Measurements from ENCODE around the gene UBR1. TPM values are rescaled to one million over a fixed set of nuclear protein-coding genes. Genes with fewer than 3 reads are reported as not detected.

The UBR1 gene
- total and polyA plus RNA-seq, 2 experiments from 2014 or later, result 16.2 to 26.0 TPM

GRCh38 chr15:43118829-43119228 is 13.0 kb upstream of the UBR1 start:
- no peak overlapping the region for H3K9ac ChIP-seq
- H3K4me1 ChIP-seq (ENCODE audit: insufficient read depth), result peaks cover 6% of the 10 kb centered on the region
- H3K9me2 ChIP-seq (ENCODE audit: insufficient read depth), result no peaks in the 10 kb centered on the region
- no peaks in the 10 kb centered on the region for H3K27me3 ChIP-seq (replicated peaks; ENCODE audit: insufficient read depth)
- 73 to 86% methylated on average over 2 of the region's 2 CpGs for WGBS, 2 experiments (ENCODE audit: low coverage in 1 of 2, low lambda C conversion rate in 2 of 2, missing lambda C conversion rate in 2 of 2)
- H3K4me2 ChIP-seq (ENCODE audit: unreplicated experiment), result no peak overlapping the region
- in situ Hi-C loops (cut with MboI), result no loop called here
- no peak overlapping the region for H2AFZ ChIP-seq
- H3K4me3 ChIP-seq, result no peak overlapping the region
- no peak for DNase-seq
- no peaks in the 10 kb centered on the region for H3K36me3 ChIP-seq (ENCODE audit: low read depth)
- no peaks in the 10 kb centered on the region for H3K79me2 ChIP-seq (ENCODE audit: insufficient read depth)
- no peak overlapping the region for H3K27ac ChIP-seq
- no peaks in the 10 kb centered on the region for H3K9me3 ChIP-seq (ENCODE audit: low read depth)
- H3F3A ChIP-seq (ENCODE audit: insufficient read depth), result peaks cover 14% of the 10 kb centered on the region; the same call in 1 of the 2 replicates
- H4K20me1 ChIP-seq (ENCODE audit: insufficient read depth), result no peaks in the 10 kb centered on the region
- TF ChIP-seq EZH2 (IDR thresholded peaks at IDR 0.05; ENCODE audit: insufficient read depth, poor library complexity, severe bottlenecking) (no peak), EZH2phosphoT487 (IDR thresholded peaks at IDR 0.05; ENCODE audit: insufficient read depth, low read depth) (no peak)

- Histone ChIP-seq H4K20me1 (ENCODE audit: insufficient read depth) (no peaks in the 10 kb centered on the region), H3K4me3 (no peak overlapping the region), H3K4me1 (ENCODE audit: insufficient read depth) (peaks cover 6% of the 10 kb centered on the region), H3K36me3 (ENCODE audit: low read depth) (no peaks in the 10 kb centered on the region), H3K27ac (no peak overlapping the region), H3K79me2 (ENCODE audit: insufficient read depth) (no peaks in the 10 kb centered on the region), H3K27me3 (replicated peaks; ENCODE audit: insufficient read depth) (no peaks in the 10 kb centered on the region), H3F3A (ENCODE audit: insufficient read depth) (peaks cover 12% of the 10 kb centered on the region; the same call in 1 of the 2 replicates), H3K9me3 (ENCODE audit: low read depth) (no peaks in the 10 kb centered on the region), H3K9me2 (ENCODE audit: insufficient read depth) (no peaks in the 10 kb centered on the region), H2AFZ (no peak overlapping the region), H3K9ac (no peak overlapping the region), H3K4me2 (ENCODE audit: unreplicated experiment) (no peak overlapping the region)
- in situ Hi-C loops (cut with MboI), result no loop called here
- no peak for TF ChIP-seq EZH2 (IDR thresholded peaks at IDR 0.05; ENCODE audit: insufficient read depth, poor library complexity, severe bottlenecking)
- TF ChIP-seq EZH2phosphoT487 (IDR thresholded peaks at IDR 0.05; ENCODE audit: insufficient read depth, low read depth), result no peak
- DNase-seq, result no peak
- WGBS, 2 experiments (ENCODE audit: low coverage in 1 of 2, low lambda C conversion rate in 2 of 2, missing lambda C conversion rate in 2 of 2), result 25% methylated on average over 1 of the region's 1 CpG
These were observed 12.4 kb upstream of the UBR1 start for GRCh38 chr15:43118286-43118685.

GRCh38 chr15:43111354-43111753 is 5.5 kb upstream of the UBR1 start:
- Histone ChIP-seq H3K27ac (no peak overlapping the region), H3F3A (ENCODE audit: insufficient read depth) (no peaks in the 10 kb centered on the region), H3K9ac (no peak overlapping the region), H3K4me2 (ENCODE audit: unreplicated experiment) (no peak overlapping the region), H3K4me1 (ENCODE audit: insufficient read depth) (peaks cover 3% of the 10 kb centered on the region; the same call in 1 of the 2 replicates), H4K20me1 (ENCODE audit: insufficient read depth) (no peaks in the 10 kb centered on the region), H3K4me3 (no peak overlapping the region), H3K9me2 (ENCODE audit: insufficient read depth) (no peaks in the 10 kb centered on the region), H2AFZ (no peak overlapping the region), H3K27me3 (replicated peaks; ENCODE audit: insufficient read depth) (no peaks in the 10 kb centered on the region), H3K79me2 (ENCODE audit: insufficient read depth) (peaks cover 1% of the 10 kb centered on the region), H3K9me3 (ENCODE audit: low read depth) (no peaks in the 10 kb centered on the region), H3K36me3 (ENCODE audit: low read depth) (no peaks in the 10 kb centered on the region)
- no peak for DNase-seq
- in situ Hi-C loops (cut with MboI), result no loop called here
- WGBS, 2 experiments (ENCODE audit: low coverage in 1 of 2, low lambda C conversion rate in 2 of 2, missing lambda C conversion rate in 2 of 2), result 59 to 74% methylated on average over 3 of the region's 3 CpGs
- TF ChIP-seq EZH2 (IDR thresholded peaks at IDR 0.05; ENCODE audit: insufficient read depth, poor library complexity, severe bottlenecking) (no peak), EZH2phosphoT487 (IDR thresholded peaks at IDR 0.05; ENCODE audit: insufficient read depth, low read depth) (no peak)

- Histone ChIP-seq H3F3A (ENCODE audit: insufficient read depth) (no peaks in the 10 kb centered on the region), H3K4me2 (ENCODE audit: unreplicated experiment) (no peak overlapping the region), H3K4me1 (ENCODE audit: insufficient read depth) (peaks cover 17% of the 10 kb centered on the region), H3K9me3 (ENCODE audit: low read depth) (no peaks in the 10 kb centered on the region), H3K9me2 (ENCODE audit: insufficient read depth) (no peaks in the 10 kb centered on the region), H3K4me3 (no peak overlapping the region), H4K20me1 (ENCODE audit: insufficient read depth) (no peaks in the 10 kb centered on the region), H3K27ac (no peak overlapping the region), H3K9ac (no peak overlapping the region), H3K36me3 (ENCODE audit: low read depth) (no peaks in the 10 kb centered on the region), H2AFZ (no peak overlapping the region; the same call in 1 of the 2 replicates), H3K27me3 (replicated peaks; ENCODE audit: insufficient read depth) (no peaks in the 10 kb centered on the region), H3K79me2 (ENCODE audit: insufficient read depth) (peaks cover 36% of the 10 kb centered on the region)
- in situ Hi-C loops (cut with MboI), result no loop called here
- 91 to 100% methylated on average over 1 of the region's 1 CpG for WGBS, 2 experiments (ENCODE audit: low coverage in 1 of 2, low lambda C conversion rate in 2 of 2, missing lambda C conversion rate in 2 of 2)
- TF ChIP-seq EZH2phosphoT487 (IDR thresholded peaks at IDR 0.05; ENCODE audit: insufficient read depth, low read depth) (no peak), EZH2 (IDR thresholded peaks at IDR 0.05; ENCODE audit: insufficient read depth, poor library complexity, severe bottlenecking) (no peak)
- no peak for DNase-seq
These were observed 1.9 kb upstream of the UBR1 start for GRCh38 chr15:43107751-43108150.

- Histone ChIP-seq H3K4me2 (ENCODE audit: unreplicated experiment) (peak overlapping the region; percentile 95), H3K79me2 (ENCODE audit: insufficient read depth) (peaks cover 49% of the 10 kb centered on the region), H4K20me1 (ENCODE audit: insufficient read depth) (no peaks in the 10 kb centered on the region), H3F3A (ENCODE audit: insufficient read depth) (no peaks in the 10 kb centered on the region), H3K27ac (peak overlapping the region; percentile 80), H3K4me3 (peak overlapping the region; percentile 87), H3K9ac (peak overlapping the region; percentile 86), H3K27me3 (replicated peaks; ENCODE audit: insufficient read depth) (no peaks in the 10 kb centered on the region), H3K36me3 (ENCODE audit: low read depth) (no peaks in the 10 kb centered on the region), H3K4me1 (ENCODE audit: insufficient read depth) (peaks cover 17% of the 10 kb centered on the region), H3K9me2 (ENCODE audit: insufficient read depth) (no peaks in the 10 kb centered on the region), H3K9me3 (ENCODE audit: low read depth) (no peaks in the 10 kb centered on the region), H2AFZ (peak overlapping the region; percentile 95)
- WGBS, 2 experiments (ENCODE audit: low coverage in 1 of 2, low lambda C conversion rate in 2 of 2, missing lambda C conversion rate in 2 of 2), result 15 to 20% methylated on average over 7 of the region's 7 CpGs
- no peak for TF ChIP-seq EZH2phosphoT487 (IDR thresholded peaks at IDR 0.05; ENCODE audit: insufficient read depth, low read depth)
- no peak for TF ChIP-seq EZH2 (IDR thresholded peaks at IDR 0.05; ENCODE audit: insufficient read depth, poor library complexity, severe bottlenecking)
- no peak for DNase-seq
- in situ Hi-C loops (cut with MboI), result no loop called here
These were observed 620 bp upstream of the UBR1 start for GRCh38 chr15:43106486-43106829.
